Thymus (tissue), 11 donors: ENCODE data around the gene TSSC4. TPM values are rescaled to one million over a fixed set of nuclear protein-coding genes. Genes with fewer than 3 reads are reported as not detected.

Experiments
- DNase-seq, 9 donors: peaks; one replicate each; pipeline ENCODE4 v3.0.0-alpha.2; 2013; ENCODE audit warnings: low spot score in 9 of 9, low read depth in 6 of 9, missing footprints in 1 of 9
- H3K27ac ChIP-seq, 2 donors: one replicate each; pipeline ENCODE4 v1.5.1; 2013; ENCODE audit warnings: control low read depth in 1 of 2, low read depth in 1 of 2, low read length in 1 of 2, mild to moderate bottlenecking in 1 of 2, moderate library complexity in 1 of 2
- H3K27me3 ChIP-seq, 2 donors: one replicate each; pipeline ENCODE4 v1.5.1; 2013; ENCODE audit warnings: low read length in 1 of 2; ENCODE audit not compliant: control insufficient read depth in 2 of 2, insufficient read depth in 1 of 2
- H3K36me3 ChIP-seq, 2 donors: one replicate each; pipeline ENCODE4 v1.5.1; 2013; ENCODE audit warnings: low read length in 1 of 2, mild to moderate bottlenecking in 1 of 2, moderate library complexity in 1 of 2; ENCODE audit not compliant: control insufficient read depth in 2 of 2, insufficient read depth in 2 of 2
- H3K4me1 ChIP-seq, 2 donors: one replicate each; pipeline ENCODE4 v1.5.1; 2013; ENCODE audit warnings: low read length in 2 of 2; ENCODE audit not compliant: control insufficient read depth in 2 of 2, insufficient read depth in 2 of 2
- H3K4me3 ChIP-seq, 2 donors: one replicate each; pipeline ENCODE4 v1.5.1; 2013; ENCODE audit warnings: low read length in 2 of 2, control low read depth in 1 of 2, mild to moderate bottlenecking in 1 of 2
- H3K9me3 ChIP-seq, 2 donors: one replicate each; pipeline ENCODE4 v1.5.1; 2013; ENCODE audit warnings: low read length in 1 of 2, mild to moderate bottlenecking in 1 of 2; ENCODE audit not compliant: control insufficient read depth in 2 of 2, insufficient read depth in 1 of 2
- WGBS: extraction: QIAGEN DNeasy Blood & Tissue Kit; methylation state at CpG from one replicate; pipeline ENCODE4 v1.1.7; 2013; 5-methylcytosine and 5-hydroxymethylcytosine counted together
- polyA plus RNA-seq: library from polyadenylated mRNA; stranded (reverse); fragments of 200-250 nt; gene quantifications from one replicate; pipeline ENCODE4 v1.2.3, GENCODE V29; 2013
- total RNA-seq: library from RNA; stranded (reverse); fragments of 120-200 nt; gene quantifications from one replicate; pipeline ENCODE4 v1.2.4, GENCODE V29; 2013
- donor health status: healthy.

TSSC4 gene
- total and polyA plus RNA-seq, 2 donors: 56.8 to 62.0 TPM

- 94% methylated on average over 28 of the region's 28 CpGs for WGBS
These were observed 24.4 kb downstream of the TSSC4 start for GRCh38 chr11:2424811-2425495.

GRCh38 chr11:2425506-2425905, 25.0 kb downstream of the TSSC4 start:
- H3K4me3 ChIP-seq: no peak overlapping the region
- DNase-seq: no peak
- peaks cover 0 to under 1% of the 10 kb centered on the region in 2 donors for H3K9me3 ChIP-seq
- H3K4me1 ChIP-seq: peaks cover 0 to 1% of the 10 kb centered on the region in 2 donors
- H3K36me3 ChIP-seq: no peaks in the 10 kb centered on the region
- WGBS: 94% methylated on average over 8 of the region's 8 CpGs
- peaks cover 0 to 2% of the 10 kb centered on the region in 2 donors for H3K27me3 ChIP-seq
- no peak overlapping the region for H3K27ac ChIP-seq

More at GRCh38 chr11:2424811-2425495, 24.4 kb downstream of the TSSC4 start:
- Histone ChIP-seq H3K4me1 (peaks cover 0 to 3% of the 10 kb centered on the region in 2 donors), H3K27ac (no peak overlapping the region), H3K4me3 (no peak overlapping the region), H3K36me3 (no peaks in the 10 kb centered on the region), H3K9me3 (no peaks in the 10 kb centered on the region), H3K27me3 (peaks cover 0 to 8% of the 10 kb centered on the region in 2 donors)
- no peak for DNase-seq

- no peak for DNase-seq
- Histone ChIP-seq H3K4me3 (no peak overlapping the region), H3K4me1 (no peaks in the 10 kb centered on the region), H3K36me3 (no peaks in the 10 kb centered on the region), H3K9me3 (peaks cover 0 to 4% of the 10 kb centered on the region in 2 donors), H3K27me3 (no peaks in the 10 kb centered on the region), H3K27ac (no peak overlapping the region)
- WGBS: 92% methylated on average over 13 of the region's 13 CpGs
These were observed 25.7 kb downstream of the TSSC4 start for GRCh38 chr11:2426221-2426620.

GRCh38 chr11:2426826-2427521, 26.4 kb downstream of the TSSC4 start:
- no peak overlapping the region for H3K27ac ChIP-seq
- no peaks in the 10 kb centered on the region for H3K36me3 ChIP-seq
- no peak overlapping the region for H3K4me3 ChIP-seq
- no peak for DNase-seq
- H3K4me1 ChIP-seq: no peaks in the 10 kb centered on the region
- 94% methylated on average over 14 of the region's 14 CpGs for WGBS
- no peaks in the 10 kb centered on the region for H3K27me3 ChIP-seq
- peaks cover 0 to 4% of the 10 kb centered on the region in 2 donors for H3K9me3 ChIP-seq

DNA sequence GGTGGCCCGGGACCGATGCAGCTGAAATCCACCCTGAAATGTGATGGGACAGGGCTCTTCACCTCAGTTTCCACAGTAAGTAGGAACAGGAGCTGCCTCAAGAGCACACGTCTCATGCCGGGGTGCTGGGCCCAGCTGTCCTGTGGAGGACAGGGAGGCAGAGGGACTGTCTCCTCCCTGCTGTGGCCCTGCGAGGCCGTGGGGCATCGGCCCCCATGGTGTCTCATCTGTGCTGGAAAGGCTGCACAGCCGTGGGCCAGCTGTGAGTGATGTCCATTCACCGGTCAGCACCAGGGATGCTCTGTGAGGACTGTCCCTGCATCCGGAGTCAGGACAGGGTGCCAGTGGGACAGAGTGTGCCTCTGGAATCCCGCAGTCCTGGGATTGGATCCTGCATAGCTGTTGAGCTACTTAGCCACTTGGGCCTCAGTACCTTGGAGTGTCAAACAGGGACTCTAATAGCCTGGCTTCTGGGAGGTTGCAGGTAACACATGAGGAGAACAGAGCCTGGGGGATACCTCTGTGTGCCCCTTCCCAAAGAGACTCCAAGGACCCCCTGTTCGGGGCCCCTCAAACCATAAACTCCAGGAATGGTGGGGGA, 27.3 kb downstream of the TSSC4 start:
- H3K4me3 ChIP-seq: no peak overlapping the region

GRCh38 chr11:2428322-2428795, 27.8 kb downstream of the TSSC4 start:
- Histone ChIP-seq H3K4me3 (no peak overlapping the region), H3K36me3 (no peaks in the 10 kb centered on the region), H3K9me3 (peaks cover 0 to 4% of the 10 kb centered on the region in 2 donors), H3K27ac (no peak overlapping the region), H3K4me1 (no peaks in the 10 kb centered on the region), H3K27me3 (no peaks in the 10 kb centered on the region)
- DNase-seq: peak in 8 of 9 donors; percentile 33 to 80 (median 56)
- 65% methylated on average over 8 of the region's 8 CpGs for WGBS

More for the DNA sequence above, 27.3 kb downstream of the TSSC4 start:
- Histone ChIP-seq H3K9me3 (peaks cover 0 to 4% of the 10 kb centered on the region in 2 donors), H3K4me1 (no peaks in the 10 kb centered on the region), H3K27ac (no peak overlapping the region), H3K27me3 (no peaks in the 10 kb centered on the region), H3K36me3 (no peaks in the 10 kb centered on the region)
- DNase-seq: no peak
- 77% methylated on average over 12 of the region's 12 CpGs for WGBS

- no peaks in the 10 kb centered on the region for H3K4me1 ChIP-seq
- 90% methylated on average over 1 of the region's 1 CpG for WGBS
These were observed 30.8 kb downstream of the TSSC4 start for GRCh38 chr11:2431395-2431794.

DNA sequence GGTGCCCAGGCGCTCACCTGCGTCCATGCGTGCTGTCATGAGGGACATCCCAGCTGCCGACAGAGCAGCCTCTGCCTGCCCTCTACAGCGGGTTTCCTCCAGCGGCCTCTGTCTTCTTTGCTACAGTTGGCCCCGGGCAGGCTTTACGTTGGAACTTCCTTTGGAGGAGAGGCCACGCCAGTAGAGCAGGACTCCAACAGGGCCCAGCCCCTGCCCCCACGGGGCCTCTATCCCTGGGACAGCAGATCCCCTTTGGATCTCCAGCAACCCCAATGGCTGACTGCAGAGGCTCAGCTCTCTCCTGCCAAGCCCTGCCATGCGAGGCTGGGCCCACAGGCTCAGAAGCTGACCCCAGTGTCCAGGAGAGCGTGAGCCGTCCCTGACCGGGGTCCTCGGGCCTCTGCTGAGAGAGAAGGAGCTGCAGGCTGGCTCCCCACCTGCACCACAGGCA, 31.6 kb downstream of the TSSC4 start:
- H3K9me3 ChIP-seq: peaks cover 0 to 4% of the 10 kb centered on the region in 2 donors
- no peaks in the 10 kb centered on the region for H3K4me1 ChIP-seq
- no peak for DNase-seq
- no peak overlapping the region for H3K4me3 ChIP-seq
- no peaks in the 10 kb centered on the region for H3K36me3 ChIP-seq
- WGBS: 91% methylated on average over 15 of the region's 15 CpGs
- H3K27me3 ChIP-seq: no peaks in the 10 kb centered on the region
- no peak overlapping the region for H3K27ac ChIP-seq

More at GRCh38 chr11:2431395-2431794, 30.8 kb downstream of the TSSC4 start:
- peaks cover 0 to 4% of the 10 kb centered on the region in 2 donors for H3K9me3 ChIP-seq
- no peak for DNase-seq
- no peaks in the 10 kb centered on the region for H3K27me3 ChIP-seq
- no peak overlapping the region for H3K27ac ChIP-seq
- H3K36me3 ChIP-seq: no peaks in the 10 kb centered on the region
- no peak overlapping the region for H3K4me3 ChIP-seq

DNA sequence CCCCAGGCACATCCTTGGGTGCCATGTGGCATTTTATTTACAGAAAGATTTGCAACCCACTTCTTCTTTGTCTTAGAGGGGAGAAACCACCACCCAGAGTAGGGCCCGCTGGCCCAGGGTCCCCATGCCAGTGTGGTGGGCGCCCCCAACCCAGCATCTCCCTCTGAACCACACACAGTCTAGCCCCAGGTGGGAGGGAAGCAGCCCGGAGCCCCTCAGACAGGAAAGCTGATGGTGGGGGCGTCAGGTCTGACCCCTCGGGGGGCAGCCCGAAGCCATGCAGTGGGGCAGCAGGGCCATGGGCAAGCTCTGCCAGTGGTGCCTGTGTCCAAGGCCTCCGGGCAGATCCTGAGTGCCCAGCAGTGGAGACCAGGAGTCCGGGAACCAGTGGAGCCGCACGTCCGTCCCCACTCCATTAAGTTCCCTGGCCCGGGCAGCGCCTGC, 32.1 kb downstream of the TSSC4 start:
- WGBS: 94% methylated on average over 13 of the region's 13 CpGs
- Histone ChIP-seq H3K27me3 (no peaks in the 10 kb centered on the region), H3K27ac (no peak overlapping the region), H3K36me3 (no peaks in the 10 kb centered on the region), H3K4me3 (no peak overlapping the region), H3K4me1 (no peaks in the 10 kb centered on the region), H3K9me3 (peaks cover 0 to 4% of the 10 kb centered on the region in 2 donors)
- DNase-seq: no peak
